Cardiac muscle cell (in vitro differentiated cells and primary cell): ENCODE results near the gene SIRT6. TPM values are rescaled to one million over a fixed set of nuclear protein-coding genes. Genes with fewer than 3 reads are reported as not detected.
"Not testable (repeated sequence)": the region's sequence is repeated elsewhere in the genome, so short reads cannot be mapped to it uniquely, and the experiment has no call there.

Experiments used
- DNase-seq, 2 donors: peaks; one replicate each; pipeline versions ENCODE4 v3.0.0 to v3.0.0-alpha.2; 2010 to 2017; ENCODE audit warnings: low read depth in 1 of 2, low spot score in 1 of 2
- H3K27ac ChIP-seq: fragments of 200-600 bp; sonication (generic); 2 replicates; pipeline ENCODE4 v1.5.1; 2016
- H3K27me3 ChIP-seq: fragments of 200-600 bp; sonication (generic); 2 replicates; pipeline ENCODE4 v1.6.0; 2016; ENCODE audit warnings: control low read depth
- H3K36me3 ChIP-seq: fragments of 200-600 bp; sonication (generic); 2 replicates; pipeline ENCODE4 v1.5.1; 2016; ENCODE audit warnings: control low read depth
- H3K4me1 ChIP-seq: fragments of 200-600 bp; sonication (generic); 2 replicates; pipeline ENCODE4 v1.8.1; 2017; ENCODE audit warnings: low read depth, mild to moderate bottlenecking, mixed run types
- H3K4me3 ChIP-seq: fragments of 200-600 bp; sonication (generic); 2 replicates; pipeline ENCODE4 v1.5.1; 2016; ENCODE audit warnings: mild to moderate bottlenecking
- H3K9me3 ChIP-seq: fragments of 200-600 bp; sonication (generic); 2 replicates; pipeline ENCODE4 v1.5.1; 2017; ENCODE audit warnings: low read depth, mild to moderate bottlenecking, control low read depth
- polyA plus RNA-seq: library from polyadenylated mRNA; unstranded; fragments of >200 nt; fragmentation: Nextera tagmentation; extraction: Ambion mirVana; gene quantifications from 2 replicates; pipeline ENCODE4 v1.2.1, GENCODE V29; 2016
- total RNA-seq: library from RNA; depleted of rRNA; stranded (reverse); fragments of >200 nt; gene quantifications from 2 replicates; pipeline ENCODE4 v1.2.3, GENCODE V29; 2016
- TF ChIP-seq, protein P1 (sequence below): IDR thresholded peaks from 2 replicates; pipeline ENCODE4 v1.5.1; 2012; ENCODE audit warnings: low read depth, mild to moderate bottlenecking, low read length

The SIRT6 gene
- total and polyA plus RNA-seq, 2 experiments from 2014 or later = 11.3 to 34.2 TPM

DNA sequence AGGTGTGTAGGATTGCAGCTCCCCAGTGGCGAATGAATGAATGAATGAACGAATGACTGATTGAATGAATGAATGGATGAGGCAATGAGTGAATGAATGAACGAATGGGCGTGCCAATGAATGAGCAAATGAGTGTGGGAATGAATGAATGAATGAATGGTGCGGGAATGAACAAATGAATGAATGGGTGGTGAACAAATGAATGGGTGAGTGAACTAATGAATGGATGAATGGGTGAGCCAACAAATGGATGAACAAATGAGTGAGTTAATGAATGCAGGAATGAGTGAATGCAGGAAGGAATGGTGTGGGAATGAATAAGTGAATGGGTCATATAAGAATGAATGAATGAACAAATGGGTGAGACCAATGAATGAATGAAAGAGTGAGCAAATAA is 14.9 kb upstream of the SIRT6 start:
- Histone ChIP-seq H3K27ac (no peak overlapping the region), H3K9me3 (no peaks in the 10 kb centered on the region), H3K4me1 (no peaks in the 10 kb centered on the region), H3K27me3 (peaks cover 55% of the 10 kb centered on the region), H3K4me3 (no peak overlapping the region), H3K36me3 (no peaks in the 10 kb centered on the region)
- no peak for DNase-seq
- TF ChIP-seq, protein P1, sequence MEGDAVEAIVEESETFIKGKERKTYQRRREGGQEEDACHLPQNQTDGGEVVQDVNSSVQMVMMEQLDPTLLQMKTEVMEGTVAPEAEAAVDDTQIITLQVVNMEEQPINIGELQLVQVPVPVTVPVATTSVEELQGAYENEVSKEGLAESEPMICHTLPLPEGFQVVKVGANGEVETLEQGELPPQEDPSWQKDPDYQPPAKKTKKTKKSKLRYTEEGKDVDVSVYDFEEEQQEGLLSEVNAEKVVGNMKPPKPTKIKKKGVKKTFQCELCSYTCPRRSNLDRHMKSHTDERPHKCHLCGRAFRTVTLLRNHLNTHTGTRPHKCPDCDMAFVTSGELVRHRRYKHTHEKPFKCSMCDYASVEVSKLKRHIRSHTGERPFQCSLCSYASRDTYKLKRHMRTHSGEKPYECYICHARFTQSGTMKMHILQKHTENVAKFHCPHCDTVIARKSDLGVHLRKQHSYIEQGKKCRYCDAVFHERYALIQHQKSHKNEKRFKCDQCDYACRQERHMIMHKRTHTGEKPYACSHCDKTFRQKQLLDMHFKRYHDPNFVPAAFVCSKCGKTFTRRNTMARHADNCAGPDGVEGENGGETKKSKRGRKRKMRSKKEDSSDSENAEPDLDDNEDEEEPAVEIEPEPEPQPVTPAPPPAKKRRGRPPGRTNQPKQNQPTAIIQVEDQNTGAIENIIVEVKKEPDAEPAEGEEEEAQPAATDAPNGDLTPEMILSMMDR = no peak

DNA sequence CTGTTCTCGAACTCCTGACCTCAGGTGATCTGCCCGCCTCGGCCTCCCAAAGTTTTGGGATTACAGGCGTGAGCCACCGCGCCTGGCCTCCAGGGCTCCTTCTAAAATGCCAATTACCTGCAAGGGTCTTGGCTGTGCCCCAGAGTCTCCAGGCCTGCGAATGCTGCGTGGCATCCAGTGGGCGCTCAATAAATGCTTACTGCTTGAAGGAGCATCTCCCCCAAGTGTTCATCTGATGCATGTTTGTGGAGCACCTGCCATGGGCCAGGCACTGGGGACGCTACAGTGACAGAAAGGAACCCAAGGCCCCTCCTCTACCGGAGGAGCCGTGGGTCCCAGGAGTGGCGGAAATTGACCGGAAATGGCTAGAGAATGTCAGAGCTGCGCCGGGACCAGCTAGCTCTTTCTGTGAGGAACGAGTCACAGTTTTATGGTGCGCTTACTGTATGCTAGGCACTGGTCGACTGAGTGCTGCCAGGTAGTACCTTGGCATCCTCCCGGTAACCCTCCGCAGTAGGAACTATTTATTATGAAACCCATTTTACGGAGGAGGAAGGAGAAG is 14.3 kb upstream of the SIRT6 start:
- TF ChIP-seq, protein P1 = no peak
- no peak for DNase-seq
- no peak overlapping the region for H3K27ac ChIP-seq
- peaks cover 55% of the 10 kb centered on the region for H3K27me3 ChIP-seq
- H3K9me3 ChIP-seq = no peaks in the 10 kb centered on the region
- H3K4me3 ChIP-seq = no peak overlapping the region
- H3K4me1 ChIP-seq = no peaks in the 10 kb centered on the region
- H3K36me3 ChIP-seq = no peaks in the 10 kb centered on the region

DNA sequence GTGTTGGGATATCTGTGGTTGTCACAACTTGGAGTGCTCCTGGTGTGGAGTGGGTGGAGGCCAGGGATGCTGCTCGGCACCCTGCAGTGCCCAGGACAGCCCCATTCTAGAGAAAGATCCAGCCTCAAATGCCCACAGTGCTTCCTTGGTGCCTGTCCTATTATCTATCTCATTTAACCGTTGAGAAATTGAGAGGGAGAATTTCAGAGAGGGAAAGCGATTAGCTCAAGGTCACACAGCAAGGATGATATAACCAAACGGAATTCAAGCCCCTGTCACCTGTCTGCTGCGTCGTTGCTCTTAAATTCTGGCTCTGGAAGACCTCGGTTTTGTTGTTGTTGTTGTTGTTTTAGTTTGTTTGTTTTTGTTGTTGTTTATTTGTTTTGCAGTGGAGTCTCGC is 13.6 kb upstream of the SIRT6 start:
- Histone ChIP-seq H3K27ac (no peak overlapping the region), H3K4me1 (no peaks in the 10 kb centered on the region), H3K36me3 (no peaks in the 10 kb centered on the region), H3K9me3 (no peaks in the 10 kb centered on the region), H3K27me3 (peaks cover 53% of the 10 kb centered on the region), H3K4me3 (no peak overlapping the region)
- no peak for DNase-seq
- TF ChIP-seq, protein P1 = no peak

DNA sequence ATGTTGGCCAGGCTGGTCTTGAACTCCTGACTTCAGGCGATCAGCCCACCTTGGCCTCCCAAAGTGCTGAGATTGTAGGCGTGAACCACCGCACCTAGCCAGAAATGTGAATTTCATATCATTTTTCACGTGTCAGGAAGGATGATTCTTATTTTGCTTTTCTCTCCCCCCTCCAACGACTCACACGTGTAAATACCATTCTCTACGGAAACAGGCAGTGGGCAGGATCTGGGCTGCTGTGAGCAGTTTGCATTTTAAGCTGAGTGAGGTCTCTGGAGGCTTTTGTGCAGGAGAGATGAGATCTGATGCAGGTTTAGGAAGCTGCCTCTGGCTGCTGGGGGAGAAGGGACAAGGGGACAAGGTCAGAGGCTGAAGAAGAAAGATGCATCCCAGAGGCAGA is 12.0 kb upstream of the SIRT6 start:
- H3K27ac ChIP-seq = no peak overlapping the region
- H3K27me3 ChIP-seq = peaks cover 36% of the 10 kb centered on the region
- TF ChIP-seq, protein P1 = no peak
- H3K4me3 ChIP-seq = no peak overlapping the region
- H3K4me1 ChIP-seq = no peaks in the 10 kb centered on the region
- H3K36me3 ChIP-seq = no peaks in the 10 kb centered on the region
- H3K9me3 ChIP-seq = no peaks in the 10 kb centered on the region
- DNase-seq = no peak

DNA sequence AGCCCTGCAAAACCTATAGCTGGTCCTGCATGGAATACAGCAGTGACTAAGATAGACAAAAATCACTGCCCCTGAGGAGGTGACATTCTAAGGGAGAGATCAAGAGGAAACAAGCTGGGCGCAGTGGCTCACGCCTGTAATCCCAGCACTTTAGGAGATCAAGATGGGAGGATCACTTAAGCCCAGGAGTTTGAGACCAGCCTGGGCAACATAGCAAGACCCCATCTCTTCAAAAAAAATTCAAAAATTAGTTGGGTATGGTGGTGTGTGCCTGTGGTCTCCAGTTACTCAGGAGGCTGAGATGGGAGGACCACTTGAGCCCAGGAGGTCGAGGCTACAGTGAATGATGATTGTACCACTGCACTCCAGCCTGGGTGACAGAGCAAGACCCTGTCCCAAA is 10.2 kb upstream of the SIRT6 start:
- DNase-seq, H3K27ac ChIP-seq, H3K9me3 ChIP-seq, H3K4me3 ChIP-seq, H3K36me3 ChIP-seq, H3K4me1 ChIP-seq: not testable (repeated sequence)
- H3K27me3 ChIP-seq = peaks cover 18% of the 10 kb centered on the region

DNA sequence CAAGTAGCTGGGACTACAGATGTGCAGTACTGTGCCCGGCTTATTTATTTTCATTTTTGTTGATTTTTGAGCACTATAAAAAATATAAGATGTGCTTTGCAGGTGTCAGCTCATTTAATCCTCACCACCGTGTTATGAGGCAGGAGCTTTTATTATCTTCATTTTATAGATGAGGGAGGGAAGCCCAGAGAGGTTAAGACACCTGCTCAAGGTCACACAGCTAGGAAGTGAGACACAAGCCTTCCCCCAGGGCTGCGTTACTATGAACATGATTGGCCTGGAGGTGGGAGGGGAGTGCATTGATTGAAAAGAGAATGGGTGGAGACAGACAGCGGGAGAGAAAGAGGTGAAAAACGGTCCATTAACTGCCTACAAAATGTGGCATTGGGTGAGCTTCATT is 7.3 kb upstream of the SIRT6 start:
- DNase-seq = no peak
- TF ChIP-seq, protein P1 = no peak
- Histone ChIP-seq H3K27me3 (peaks cover 6% of the 10 kb centered on the region), H3K36me3 (no peaks in the 10 kb centered on the region), H3K9me3 (no peaks in the 10 kb centered on the region), H3K4me3 (no peak overlapping the region), H3K4me1 (no peaks in the 10 kb centered on the region), H3K27ac (no peak overlapping the region)
